Neutrophil (primary cell): ENCODE data around the gene PGC.
A peak's percentile ranks its signal among the peaks of the same experiment; 100 is the strongest.

ENCODE experiments used
- H3K27ac ChIP-seq: fragments of 200-600 bp; sonication (generic); 2 replicates; pipeline ENCODE4 v1.5.1; 2016; ENCODE audit warnings: mild to moderate bottlenecking, moderate library complexity
- H3K27me3 ChIP-seq: fragments of 200-600 bp; sonication (generic); 2 replicates; pipeline ENCODE4 v1.6.0; 2016; ENCODE audit warnings: mild to moderate bottlenecking
- H3K36me3 ChIP-seq: fragments of 200-600 bp; sonication (generic); 2 replicates; pipeline ENCODE4 v1.5.1; 2017
- H3K4me1 ChIP-seq, 2 experiments: fragments of 200-600 bp in 1 of 2; sonication (generic) in 1 of 2; 1 replicate in 1 of 2; 2 replicates in 1 of 2; pipeline versions ENCODE4 v1.5.1 to v1.6.1; 2013 to 2016; ENCODE audit warnings: low read depth in 1 of 2, low read length in 1 of 2, mild to moderate bottlenecking in 1 of 2, moderate library complexity in 1 of 2; ENCODE audit not compliant: control insufficient read depth in 1 of 2, insufficient read depth in 1 of 2
- H3K4me3 ChIP-seq, 2 experiments: fragments of 200-600 bp in 1 of 2; sonication (generic) in 1 of 2; 1 replicate in 1 of 2; 2 replicates in 1 of 2; pipeline ENCODE4 v1.5.1; 2013 to 2016; ENCODE audit warnings: low read depth in 1 of 2, low read length in 1 of 2, mild to moderate bottlenecking in 1 of 2, moderate library complexity in 1 of 2
- H3K9me3 ChIP-seq: fragments of 200-600 bp; sonication (generic); 2 replicates; pipeline ENCODE4 v1.5.1; 2016
- TF ChIP-seq, protein P1 (sequence below): fragments of 200-600 bp; sonication (generic); IDR thresholded peaks from 2 replicates; pipeline ENCODE4 v1.5.1; 2016; ENCODE audit warnings: antibody characterized with exemption

Gene PGC

DNA sequence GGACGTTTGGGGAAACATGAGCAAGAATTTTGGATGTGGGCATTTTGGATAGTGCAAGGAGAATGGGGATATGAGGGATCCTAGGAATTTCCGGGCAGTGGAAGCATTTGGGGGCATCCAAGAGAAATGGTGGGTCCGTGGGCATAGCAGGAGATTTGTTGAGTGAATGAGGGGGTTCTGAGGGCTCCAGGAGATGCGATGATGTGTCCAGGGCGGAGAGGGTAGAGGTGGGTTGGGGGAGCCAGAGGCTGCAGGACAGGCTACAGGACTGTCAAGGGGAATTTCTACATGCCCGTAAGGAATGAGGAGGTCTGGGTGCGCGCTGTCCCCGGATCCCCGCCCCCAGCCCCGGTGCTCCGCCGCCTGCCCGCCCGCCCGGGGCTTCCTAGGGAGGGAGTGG is 32.1 kb upstream of the PGC start:
- Histone ChIP-seq H3K9me3 (no peaks in the 10 kb centered on the region), H3K27ac (peak overlapping the region; percentile 53), H3K36me3 (peaks cover 12% of the 10 kb centered on the region), H3K4me3 (peak overlapping the region; percentile 57 to 80), H3K4me1 (peaks cover 48 to 59% of the 10 kb centered on the region in 2 experiments), H3K27me3 (no peaks in the 10 kb centered on the region)
- TF ChIP-seq, protein P1, sequence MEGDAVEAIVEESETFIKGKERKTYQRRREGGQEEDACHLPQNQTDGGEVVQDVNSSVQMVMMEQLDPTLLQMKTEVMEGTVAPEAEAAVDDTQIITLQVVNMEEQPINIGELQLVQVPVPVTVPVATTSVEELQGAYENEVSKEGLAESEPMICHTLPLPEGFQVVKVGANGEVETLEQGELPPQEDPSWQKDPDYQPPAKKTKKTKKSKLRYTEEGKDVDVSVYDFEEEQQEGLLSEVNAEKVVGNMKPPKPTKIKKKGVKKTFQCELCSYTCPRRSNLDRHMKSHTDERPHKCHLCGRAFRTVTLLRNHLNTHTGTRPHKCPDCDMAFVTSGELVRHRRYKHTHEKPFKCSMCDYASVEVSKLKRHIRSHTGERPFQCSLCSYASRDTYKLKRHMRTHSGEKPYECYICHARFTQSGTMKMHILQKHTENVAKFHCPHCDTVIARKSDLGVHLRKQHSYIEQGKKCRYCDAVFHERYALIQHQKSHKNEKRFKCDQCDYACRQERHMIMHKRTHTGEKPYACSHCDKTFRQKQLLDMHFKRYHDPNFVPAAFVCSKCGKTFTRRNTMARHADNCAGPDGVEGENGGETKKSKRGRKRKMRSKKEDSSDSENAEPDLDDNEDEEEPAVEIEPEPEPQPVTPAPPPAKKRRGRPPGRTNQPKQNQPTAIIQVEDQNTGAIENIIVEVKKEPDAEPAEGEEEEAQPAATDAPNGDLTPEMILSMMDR: no peak

DNA sequence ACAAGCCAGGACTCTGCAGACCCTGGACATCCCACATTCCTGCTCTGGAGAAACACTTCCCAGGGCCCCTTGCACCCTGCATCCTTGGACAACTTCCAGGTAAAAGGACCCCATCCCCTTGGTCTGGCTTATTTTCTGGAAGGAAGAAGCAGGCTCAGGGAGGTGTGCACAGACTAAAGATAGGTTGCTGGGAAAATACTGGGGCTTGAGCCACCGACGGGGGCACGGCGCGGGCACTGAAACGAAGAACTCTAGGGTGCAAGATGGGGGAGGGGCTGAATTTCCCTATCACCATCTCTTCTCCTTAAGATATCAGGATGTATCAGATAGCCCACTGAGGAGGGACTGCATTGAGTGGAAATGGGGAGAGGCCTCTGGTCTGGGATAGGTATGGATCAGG is 31.7 kb upstream of the PGC start:
- Histone ChIP-seq H3K27ac (peak overlapping the region; percentile 63), H3K9me3 (no peaks in the 10 kb centered on the region), H3K27me3 (no peaks in the 10 kb centered on the region), H3K4me1 (peaks cover 44 to 54% of the 10 kb centered on the region in 2 experiments), H3K4me3 (peak overlapping the region; percentile 57 to 80), H3K36me3 (peaks cover 17% of the 10 kb centered on the region)
- TF ChIP-seq, protein P1: no peak

DNA sequence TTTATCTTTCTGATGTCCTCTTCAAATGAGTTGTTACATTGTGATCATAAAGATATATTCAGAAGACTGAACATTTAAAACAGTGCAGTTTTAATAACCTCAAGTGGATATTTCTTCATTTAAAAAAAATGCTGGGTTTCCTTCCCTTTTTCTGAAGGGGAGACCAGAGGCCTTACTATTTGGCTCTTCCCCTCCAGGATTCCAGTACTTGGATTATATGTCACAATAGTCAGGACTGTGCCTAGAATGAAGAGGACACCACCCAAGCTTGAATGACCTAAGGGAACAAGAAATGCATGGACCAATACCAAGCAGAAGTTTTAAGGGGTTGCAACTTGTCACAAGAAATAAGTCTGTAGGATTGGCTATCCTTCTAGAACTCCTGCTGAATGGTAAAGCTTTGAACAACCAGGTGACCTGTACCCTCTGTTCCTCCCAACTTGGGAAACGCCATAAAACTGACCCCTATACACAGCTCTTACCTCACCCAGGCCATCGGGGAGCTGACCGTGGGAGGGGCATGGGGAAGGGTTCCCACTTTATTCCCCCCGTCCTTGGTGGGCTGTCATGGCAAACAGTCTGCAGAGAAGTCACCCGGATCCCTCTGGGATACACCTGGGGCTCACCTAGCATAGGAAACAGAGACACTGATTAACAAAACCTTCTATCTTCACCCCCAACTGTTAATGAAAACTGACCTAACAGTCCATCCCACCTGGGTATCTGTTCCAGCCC is 30.5 kb upstream of the PGC start:
- peak overlapping the region; percentile 63 for H3K27ac ChIP-seq
- no peaks in the 10 kb centered on the region for H3K27me3 ChIP-seq
- peaks cover 42 to 54% of the 10 kb centered on the region in 2 experiments for H3K4me1 ChIP-seq
- TF ChIP-seq, protein P1: no peak
- peaks cover 27% of the 10 kb centered on the region for H3K36me3 ChIP-seq
- no peak overlapping the region for H3K4me3 ChIP-seq
- no peaks in the 10 kb centered on the region for H3K9me3 ChIP-seq

DNA sequence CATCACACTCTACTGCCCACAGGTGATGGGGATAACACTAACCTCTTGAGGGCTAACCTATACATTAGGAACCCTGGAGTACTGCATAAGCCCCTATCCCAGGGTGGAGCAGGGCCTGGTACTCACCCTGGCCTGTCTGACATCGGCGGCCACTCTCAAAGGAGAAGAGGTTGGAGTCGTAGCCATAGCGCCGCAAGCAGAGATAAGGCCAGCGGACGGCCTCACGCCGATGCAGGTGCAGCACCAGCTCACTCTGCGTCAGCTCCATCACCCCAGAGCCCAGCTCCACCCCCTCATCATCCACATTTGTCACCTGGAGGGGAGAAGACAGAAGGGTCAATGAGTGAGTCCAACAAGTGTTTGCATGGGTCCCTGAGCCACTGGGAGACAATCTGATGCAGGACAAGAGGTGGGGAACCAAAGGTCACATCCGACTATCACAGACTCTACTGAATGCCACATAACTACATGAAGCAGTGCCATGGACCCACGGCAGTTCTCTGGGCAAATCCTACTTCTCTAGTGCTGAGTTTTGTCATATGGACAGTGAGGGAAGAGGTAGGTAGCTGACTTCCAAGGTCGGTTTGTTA is 28.2 kb upstream of the PGC start:
- Histone ChIP-seq H3K4me1 (peaks cover 30 to 41% of the 10 kb centered on the region in 2 experiments), H3K9me3 (no peaks in the 10 kb centered on the region), H3K4me3 (no peak overlapping the region), H3K36me3 (peaks cover 51% of the 10 kb centered on the region), H3K27me3 (no peaks in the 10 kb centered on the region), H3K27ac (no peak overlapping the region)
- TF ChIP-seq, protein P1: no peak

DNA sequence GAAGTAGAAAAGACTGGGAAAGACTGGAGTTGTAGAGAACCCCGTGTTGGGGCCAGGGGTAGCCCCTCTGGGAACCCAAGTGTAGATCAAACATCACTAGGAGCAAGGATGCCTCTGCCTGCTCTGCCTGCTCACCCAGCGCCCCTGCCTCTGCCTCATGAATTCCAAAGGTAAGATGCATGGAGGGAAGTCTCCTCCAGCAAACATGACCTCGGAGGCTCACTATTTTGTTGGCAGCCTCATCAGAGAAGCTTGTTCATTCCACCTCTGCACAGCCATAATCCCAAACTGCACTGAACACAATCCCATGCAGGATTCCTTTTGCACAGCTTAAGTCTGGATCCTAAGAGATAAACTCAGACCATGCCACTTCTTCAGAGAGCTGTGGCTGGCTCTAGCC is 27.6 kb upstream of the PGC start:
- TF ChIP-seq, protein P1: no peak
- peaks cover 54% of the 10 kb centered on the region for H3K36me3 ChIP-seq

More for the DNA sequence above, 27.6 kb upstream of the PGC start:
- peaks cover 30 to 37% of the 10 kb centered on the region in 2 experiments for H3K4me1 ChIP-seq
- H3K27ac ChIP-seq: no peak overlapping the region
- no peaks in the 10 kb centered on the region for H3K27me3 ChIP-seq
- no peaks in the 10 kb centered on the region for H3K9me3 ChIP-seq
- no peak overlapping the region for H3K4me3 ChIP-seq
